GM12891 (cell line): ENCODE results near the gene DGKA.
A peak's percentile ranks its signal among the peaks of the same experiment; 100 is the strongest.
"Not testable (repeated sequence)": the region's sequence is repeated elsewhere in the genome, so short reads cannot be mapped to it uniquely, and the experiment has no call there.

Experiments used
- DNase-seq: peaks from one replicate; pipeline ENCODE4 v3.0.0; 2011; ENCODE audit warnings: low spot score; ENCODE audit not compliant: insufficient read length
- FAIRE-seq: peaks from 2 replicates; lab custom pipeline; 2011; peaks lifted over from hg19 to GRCh38; lab: Jason Lieb, UNC
- PAX5 ChIP-seq: IDR thresholded peaks from 2 replicates; pipeline ENCODE4 v1.6.1; 2011; ENCODE audit warnings: low read length, moderate library complexity, mild to moderate bottlenecking; ENCODE audit not compliant: insufficient read depth, severe bottlenecking
- POLR2A ChIP-seq: IDR thresholded peaks from 2 replicates; pipeline ENCODE4 v1.6.1; 2011; ENCODE audit warnings: low read depth, low read length, control low read depth
- POLR2AphosphoS5 ChIP-seq: IDR thresholded peaks from 2 replicates; pipeline ENCODE4 v1.6.1; 2011; ENCODE audit warnings: low read depth, low read length, control low read depth
- POU2F2 ChIP-seq: IDR thresholded peaks from 2 replicates; pipeline ENCODE4 v1.6.1; 2011; ENCODE audit warnings: low read depth, mild to moderate bottlenecking, control low read depth, low read length, moderate library complexity
- SPI1 ChIP-seq: IDR thresholded peaks from 2 replicates; pipeline ENCODE4 v1.6.1; 2011; ENCODE audit warnings: low read depth, low read length, control low read depth
- TAF1 ChIP-seq: IDR thresholded peaks from 2 replicates; pipeline ENCODE4 v1.6.1; 2011; ENCODE audit warnings: low read depth, low read length, control low read depth

The DGKA gene

GRCh38 chr12:55978393-55978792 lies 47.4 kb downstream of the DGKA start:
- TF ChIP-seq POU2F2: no peak
- no peak for TF ChIP-seq SPI1
- no peak for TF ChIP-seq TAF1
- no peak for TF ChIP-seq POLR2A
- no peak for TF ChIP-seq POLR2AphosphoS5
- TF ChIP-seq PAX5: no peak
- FAIRE-seq (no peak), DNase-seq (no peak)

- FAIRE-seq (no peak), DNase-seq (no peak)
- no peak for TF ChIP-seq POLR2AphosphoS5
- no peak for TF ChIP-seq PAX5
- TF ChIP-seq SPI1: no peak
- TF ChIP-seq POU2F2: no peak
- no peak for TF ChIP-seq TAF1
- TF ChIP-seq POLR2A: no peak
Observed at GRCh38 chr12:55979069-55979468, 48.1 kb downstream of the DGKA start.

- DNase-seq, FAIRE-seq: not testable (repeated sequence)
Observed at GRCh38 chr12:55981882-55982281, 50.9 kb downstream of the DGKA start.

GRCh38 chr12:55982319-55982936 lies 51.5 kb downstream of the DGKA start:
- TF ChIP-seq POLR2A (no peak), POLR2AphosphoS5 (no peak), PAX5 (peak; percentile 32), TAF1 (no peak), POU2F2 (no peak), SPI1 (0 out of 2 replicates have a peak, but pooled peaks have one; percentile 36)
- FAIRE-seq: peak; percentile 79
- peak; percentile 52 for DNase-seq

- DNase-seq (no peak), FAIRE-seq (no peak)
- no peak for TF ChIP-seq POU2F2
- TF ChIP-seq POLR2AphosphoS5: no peak
- no peak for TF ChIP-seq TAF1
- TF ChIP-seq SPI1: no peak
- TF ChIP-seq PAX5: no peak
- TF ChIP-seq POLR2A: no peak
Observed at GRCh38 chr12:55983232-55983842, 52.4 kb downstream of the DGKA start.

GRCh38 chr12:55984861-55985260 lies 53.9 kb downstream of the DGKA start:
- no peak for DNase-seq
- TF ChIP-seq SPI1: no peak
- no peak for TF ChIP-seq POU2F2
- no peak for TF ChIP-seq PAX5
- TF ChIP-seq POLR2A: no peak
- TF ChIP-seq TAF1: no peak
- no peak for TF ChIP-seq POLR2AphosphoS5
- FAIRE-seq: no peak

GRCh38 chr12:55985341-55985740 lies 54.4 kb downstream of the DGKA start:
- TF ChIP-seq POU2F2 (no peak), POLR2AphosphoS5 (no peak), POLR2A (no peak), PAX5 (no peak), TAF1 (no peak), SPI1 (no peak)
- FAIRE-seq (no peak), DNase-seq (no peak)

- not testable (repeated sequence) for FAIRE-seq, DNase-seq
Observed at GRCh38 chr12:55985976-55986375, 55.0 kb downstream of the DGKA start.

- FAIRE-seq: no peak
- DNase-seq: no peak
- no peak for TF ChIP-seq SPI1
Observed at GRCh38 chr12:55991110-55991509, 60.1 kb downstream of the DGKA start.

- no peak for DNase-seq
- no peak for FAIRE-seq
- TF ChIP-seq POU2F2: no peak
- TF ChIP-seq POLR2AphosphoS5: no peak
Observed at GRCh38 chr12:55993230-55993853, 62.4 kb downstream of the DGKA start.

GRCh38 chr12:55995366-55995765 lies 64.4 kb downstream of the DGKA start:
- DNase-seq (no peak), FAIRE-seq (no peak)
- TF ChIP-seq POLR2A: no peak
